T-helper 1 cell treated with Interleukin-12 subunit alpha and Interleukin-12 subunit beta and Interleukin-4 antibody, amounts not matched to agents 30 μg/mL and 1 μg/mL, for 36 hours (primary cell): Measurements from ENCODE around the gene PFDN4.

ENCODE experiments used
- H3K27ac Mint-ChIP-seq: one replicate; pipeline ENCODE4 v1.8.0; 2021; ENCODE audit warnings: mild to moderate bottlenecking, mixed read lengths
- H3K27me3 Mint-ChIP-seq: one replicate; pipeline ENCODE4 v1.8.0; 2021; ENCODE audit warnings: low read depth, mixed read lengths
- H3K36me3 Mint-ChIP-seq: one replicate; pipeline ENCODE4 v1.8.0; 2021; ENCODE audit warnings: low read depth, mixed read lengths
- H3K4me1 Mint-ChIP-seq: one replicate; pipeline ENCODE4 v1.8.0; 2021; ENCODE audit warnings: low read depth, mixed read lengths
- H3K4me3 Mint-ChIP-seq: one replicate; pipeline ENCODE4 v1.8.0; 2021; ENCODE audit warnings: mild to moderate bottlenecking, moderate library complexity, mixed read lengths
- H3K9me3 Mint-ChIP-seq: one replicate; pipeline ENCODE4 v1.8.0; 2021; ENCODE audit warnings: mixed read lengths

The PFDN4 gene, protein sequence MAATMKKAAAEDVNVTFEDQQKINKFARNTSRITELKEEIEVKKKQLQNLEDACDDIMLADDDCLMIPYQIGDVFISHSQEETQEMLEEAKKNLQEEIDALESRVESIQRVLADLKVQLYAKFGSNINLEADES

DNA sequence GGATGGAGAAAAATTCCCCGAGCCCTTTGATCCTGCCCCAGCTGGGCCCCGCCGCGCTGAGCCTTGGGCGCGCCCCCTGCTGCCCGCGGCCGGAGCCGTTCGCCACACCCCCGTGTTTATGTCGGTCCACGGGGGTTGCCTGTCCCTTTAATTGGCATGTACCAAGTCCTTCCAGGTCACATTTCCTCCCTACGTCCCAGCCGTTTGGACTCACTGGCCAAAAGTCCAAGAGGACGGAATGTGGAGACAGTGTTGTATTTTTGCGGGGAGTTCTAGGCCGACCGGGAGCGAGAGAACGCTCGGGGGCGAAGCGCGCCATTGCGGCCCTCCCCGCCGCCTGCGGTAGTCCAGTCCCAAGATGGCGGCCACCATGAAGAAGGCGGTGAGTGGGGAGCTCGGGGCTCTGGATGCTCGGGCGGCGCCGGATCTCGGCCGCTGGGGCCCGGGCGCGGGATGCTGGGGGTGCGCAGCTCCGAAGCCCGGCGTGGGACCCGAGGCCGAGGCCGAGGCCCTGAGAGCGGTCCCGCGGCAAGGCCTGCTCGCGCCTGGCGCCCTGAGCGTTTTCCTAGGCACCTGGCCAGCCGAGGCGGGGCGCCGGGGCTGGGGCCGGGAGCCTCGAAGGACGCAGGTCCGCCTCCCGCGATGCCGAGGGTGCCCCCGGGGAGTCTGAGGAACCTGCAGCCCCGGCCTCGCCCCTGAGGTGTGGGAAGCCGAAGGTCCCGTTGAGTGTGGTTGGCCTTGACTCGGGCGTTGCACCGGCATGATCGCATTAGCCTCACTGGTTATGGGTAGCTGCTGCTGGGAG lies at the start of gene PFDN4:
PFDN4 (plus strand) TSS at position 345 of the 805 bp plus-strand sequence; CDS start at position 359, 14 bp downstream.
- H3K4me3 Mint-ChIP-seq: peak within 1 kb of the TSS; percentile 95
- H3K4me1 Mint-ChIP-seq: peaks cover 23% of the 10 kb centered on the region
- no peaks in the 10 kb centered on the region for H3K27me3 Mint-ChIP-seq
- H3K27ac Mint-ChIP-seq: peak within 1 kb of the TSS; percentile 100
- no peaks in the 10 kb centered on the region for H3K9me3 Mint-ChIP-seq
- H3K36me3 Mint-ChIP-seq: peaks cover 2% of the 10 kb centered on the region

DNA sequence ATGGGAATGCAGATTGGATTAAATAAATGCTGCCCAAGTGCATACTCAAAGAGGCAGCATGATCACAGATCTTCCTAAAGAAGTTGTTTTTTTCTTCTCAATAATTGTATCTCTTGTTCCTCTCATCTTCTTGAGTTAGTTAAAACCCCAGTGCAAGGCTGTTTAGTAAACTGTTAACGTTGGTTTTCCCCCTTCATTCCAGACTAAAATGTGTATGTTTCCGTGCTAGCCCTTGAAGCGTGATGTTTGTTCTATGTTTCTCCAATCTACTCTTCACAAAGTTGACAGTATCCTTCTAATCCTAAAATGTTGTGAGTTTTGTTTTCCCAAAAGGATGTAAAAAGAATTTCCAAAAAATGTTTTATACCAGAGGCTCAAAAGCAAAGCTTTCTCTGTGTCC lies 49.7 kb upstream of the PFDN4 start:
- Mint-ChIP-seq H3K4me3 (no peak overlapping the region), H3K27me3 (peaks cover 18% of the 10 kb centered on the region), H3K36me3 (no peaks in the 10 kb centered on the region), H3K9me3 (no peaks in the 10 kb centered on the region), H3K27ac (no peak overlapping the region), H3K4me1 (no peaks in the 10 kb centered on the region)

DNA sequence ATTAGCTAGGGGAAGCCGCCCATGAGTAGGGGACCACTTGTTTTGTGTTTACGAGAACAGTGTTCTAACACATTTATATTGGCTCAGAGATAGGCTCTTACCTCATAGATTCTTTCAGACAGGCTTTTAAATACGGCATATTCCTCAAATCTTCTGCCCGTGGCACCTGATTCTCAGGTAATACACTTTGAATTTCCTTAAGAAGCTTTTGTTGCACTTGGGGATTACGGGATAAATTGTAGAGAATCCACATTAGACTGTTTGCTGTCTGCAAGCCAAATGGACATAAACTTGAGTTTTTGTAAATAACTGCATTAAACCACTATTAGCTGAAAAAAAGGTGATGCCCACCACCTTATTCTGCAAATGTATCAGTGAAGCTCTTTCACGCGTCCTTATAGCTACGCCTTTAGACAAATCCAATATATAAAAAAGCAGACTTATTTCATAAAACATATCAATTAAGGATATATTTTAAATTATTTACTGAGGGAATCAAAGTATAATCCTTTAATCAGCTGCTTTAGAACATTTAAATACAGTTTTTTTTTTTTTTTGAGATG lies 49.0 kb upstream of the PFDN4 start:
- no peak overlapping the region for H3K27ac Mint-ChIP-seq
- no peaks in the 10 kb centered on the region for H3K9me3 Mint-ChIP-seq
- H3K4me1 Mint-ChIP-seq: no peaks in the 10 kb centered on the region
- H3K4me3 Mint-ChIP-seq: no peak overlapping the region
- peaks cover 18% of the 10 kb centered on the region for H3K27me3 Mint-ChIP-seq
- H3K36me3 Mint-ChIP-seq: no peaks in the 10 kb centered on the region

DNA sequence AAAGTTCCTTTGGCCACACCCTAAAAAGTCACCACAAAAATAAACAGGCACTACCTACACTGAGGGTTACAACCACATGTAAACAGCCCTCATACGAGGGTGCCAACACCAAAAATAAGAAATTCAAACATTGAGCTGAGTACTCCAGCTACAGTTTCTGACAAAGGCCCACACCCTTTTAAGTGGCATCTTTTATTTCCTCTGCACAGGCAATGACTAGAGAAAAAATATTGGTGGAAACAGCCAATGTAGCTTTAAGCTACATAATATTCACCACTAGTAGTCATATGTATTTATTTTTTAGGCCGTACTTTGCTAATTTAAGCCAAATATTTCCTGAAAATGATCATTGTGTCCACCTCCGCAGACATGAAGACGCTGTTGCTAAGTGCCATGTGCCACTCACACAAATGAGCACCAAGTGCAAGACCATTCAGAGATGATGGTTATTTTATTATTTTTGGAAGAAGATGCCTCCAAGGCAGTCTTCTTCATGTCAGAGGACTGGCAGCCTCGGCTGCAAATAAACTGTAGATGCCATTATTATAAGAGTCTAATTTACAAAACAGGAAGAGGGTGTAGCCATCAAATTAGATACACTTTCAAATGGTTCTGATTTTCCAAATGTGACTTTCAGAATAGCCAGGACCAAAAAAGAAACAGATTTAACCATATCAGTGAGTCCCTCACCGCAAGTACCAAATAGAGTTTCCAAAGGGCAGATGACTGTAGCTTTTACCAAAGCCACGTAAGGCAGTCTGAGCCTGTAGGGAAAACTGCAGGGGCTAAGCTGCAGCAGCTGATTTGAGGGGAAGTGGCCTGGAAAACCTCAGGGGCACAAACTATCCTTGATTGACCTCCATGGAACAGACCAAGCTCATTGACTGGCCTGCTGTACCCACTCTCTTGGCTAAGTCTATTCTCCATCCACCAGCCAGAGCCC lies 47.6 kb upstream of the PFDN4 start:
- no peaks in the 10 kb centered on the region for H3K36me3 Mint-ChIP-seq
- H3K4me3 Mint-ChIP-seq: no peak overlapping the region
- H3K27ac Mint-ChIP-seq: no peak overlapping the region
- H3K27me3 Mint-ChIP-seq: peaks cover 18% of the 10 kb centered on the region
- no peaks in the 10 kb centered on the region for H3K4me1 Mint-ChIP-seq
- no peaks in the 10 kb centered on the region for H3K9me3 Mint-ChIP-seq

DNA sequence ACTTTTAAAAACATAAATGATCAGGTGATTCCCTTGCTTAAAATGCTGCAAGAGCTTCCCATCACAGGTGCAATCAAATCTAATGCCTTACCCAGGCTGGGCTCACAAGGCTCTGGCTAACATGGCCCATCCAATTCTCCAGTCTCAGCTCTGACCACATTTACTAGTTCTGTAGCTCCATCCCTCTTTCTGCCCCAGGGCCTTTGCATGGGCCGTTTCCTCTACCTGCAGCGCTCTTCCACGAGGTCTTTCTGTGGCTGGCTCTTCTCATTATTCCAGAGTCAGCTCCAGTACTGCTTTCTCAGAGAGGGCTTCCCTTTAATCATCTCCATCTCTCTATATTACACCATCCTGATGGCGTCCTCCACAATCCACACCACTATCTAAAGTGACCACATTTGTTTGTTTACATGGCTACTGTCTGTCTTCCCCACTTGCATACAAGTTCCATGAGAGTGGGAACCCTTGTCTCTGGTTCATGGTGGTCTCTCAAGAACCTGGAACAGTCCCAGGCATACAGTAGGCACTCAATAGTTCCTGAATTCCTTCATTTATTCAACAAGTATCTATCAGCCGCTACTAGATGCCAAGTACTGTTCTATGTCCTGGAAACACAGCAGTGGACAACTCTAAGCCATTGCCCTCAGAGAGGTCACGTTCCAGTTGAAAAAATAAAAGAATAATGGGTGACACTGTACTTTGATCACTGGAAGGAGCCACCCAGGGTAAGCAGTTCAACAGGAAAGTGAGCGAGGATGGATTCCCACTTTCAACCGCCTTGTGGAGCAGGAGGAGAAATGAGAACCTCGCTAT lies 46.7 kb upstream of the PFDN4 start:
- no peaks in the 10 kb centered on the region for H3K36me3 Mint-ChIP-seq
- no peaks in the 10 kb centered on the region for H3K9me3 Mint-ChIP-seq
- no peak overlapping the region for H3K4me3 Mint-ChIP-seq
- no peak overlapping the region for H3K27ac Mint-ChIP-seq
- H3K27me3 Mint-ChIP-seq: peaks cover 19% of the 10 kb centered on the region
- no peaks in the 10 kb centered on the region for H3K4me1 Mint-ChIP-seq

DNA sequence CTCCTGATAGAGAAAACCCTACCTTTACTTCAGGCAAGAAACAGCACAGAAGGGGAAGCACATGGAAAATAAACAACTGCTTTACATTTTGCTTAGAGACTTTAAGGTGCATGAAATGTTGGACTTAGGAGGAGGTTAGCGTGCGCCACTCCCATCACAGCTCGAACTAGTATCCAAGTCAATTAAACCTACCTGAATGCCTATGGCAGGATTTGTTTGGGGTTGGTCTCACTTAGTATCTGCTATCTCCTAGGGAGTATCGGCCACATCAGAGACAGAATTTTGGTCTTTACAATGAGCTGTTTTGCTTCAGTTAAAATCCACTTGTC lies 46.1 kb upstream of the PFDN4 start:
- H3K4me1 Mint-ChIP-seq: no peaks in the 10 kb centered on the region
- H3K4me3 Mint-ChIP-seq: no peak overlapping the region
- H3K27ac Mint-ChIP-seq: no peak overlapping the region
- H3K27me3 Mint-ChIP-seq: peaks cover 18% of the 10 kb centered on the region
- H3K36me3 Mint-ChIP-seq: no peaks in the 10 kb centered on the region
- H3K9me3 Mint-ChIP-seq: no peaks in the 10 kb centered on the region

DNA sequence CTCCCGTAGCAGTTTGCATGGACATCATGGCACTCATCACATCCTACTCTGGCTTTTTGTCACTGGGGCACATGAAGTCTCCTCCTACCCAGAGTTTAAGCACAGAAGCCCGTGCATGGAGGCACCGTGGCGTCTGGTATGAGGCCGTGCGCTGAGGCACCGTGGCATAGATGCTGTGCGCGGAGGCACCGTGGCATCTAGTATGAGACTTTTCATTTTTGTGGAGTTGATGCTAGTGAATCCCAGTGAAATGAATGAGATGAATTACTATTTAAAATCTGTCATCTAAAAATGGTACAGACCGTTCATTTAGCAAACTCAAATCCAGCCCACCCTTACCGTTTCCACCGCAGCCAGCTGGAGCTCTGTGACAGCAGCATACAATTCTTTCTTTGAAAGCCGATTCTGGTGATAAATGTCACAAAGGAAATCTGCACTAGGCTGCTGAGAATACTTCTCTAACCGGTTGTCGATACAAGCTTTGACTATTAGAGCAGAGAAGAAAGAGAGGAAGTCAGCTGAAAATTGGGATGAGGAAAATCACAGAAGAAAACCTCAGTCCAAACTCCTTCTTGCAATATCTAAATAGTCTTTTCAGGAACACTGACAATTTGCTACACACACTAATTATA lies 45.4 kb upstream of the PFDN4 start:
- Mint-ChIP-seq H3K27me3 (peaks cover 12% of the 10 kb centered on the region), H3K4me1 (no peaks in the 10 kb centered on the region), H3K4me3 (no peak overlapping the region), H3K36me3 (no peaks in the 10 kb centered on the region), H3K9me3 (no peaks in the 10 kb centered on the region), H3K27ac (no peak overlapping the region)

DNA sequence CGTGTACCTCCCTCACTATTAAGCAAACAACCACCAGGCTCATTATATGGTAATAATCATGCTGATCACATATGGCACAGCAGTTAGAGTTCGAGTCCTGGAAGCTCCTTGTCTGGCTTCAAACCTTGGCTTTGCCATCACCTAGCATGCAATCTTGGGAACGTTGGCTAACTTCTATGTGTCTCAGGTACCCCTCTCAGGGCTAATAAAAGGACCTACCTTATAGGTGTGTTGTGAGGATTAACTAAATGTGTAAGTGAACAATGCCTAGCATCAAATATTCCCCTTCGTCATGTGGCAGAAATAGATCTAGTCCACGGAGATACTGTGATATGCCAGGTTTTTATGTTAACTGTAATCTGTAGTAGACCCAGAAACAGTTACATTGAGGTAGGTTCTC lies 44.5 kb upstream of the PFDN4 start:
- H3K4me1 Mint-ChIP-seq: no peaks in the 10 kb centered on the region
- H3K27me3 Mint-ChIP-seq: peaks cover 20% of the 10 kb centered on the region
- no peak overlapping the region for H3K27ac Mint-ChIP-seq
- no peaks in the 10 kb centered on the region for H3K9me3 Mint-ChIP-seq
- no peak overlapping the region for H3K4me3 Mint-ChIP-seq
- H3K36me3 Mint-ChIP-seq: no peaks in the 10 kb centered on the region

DNA sequence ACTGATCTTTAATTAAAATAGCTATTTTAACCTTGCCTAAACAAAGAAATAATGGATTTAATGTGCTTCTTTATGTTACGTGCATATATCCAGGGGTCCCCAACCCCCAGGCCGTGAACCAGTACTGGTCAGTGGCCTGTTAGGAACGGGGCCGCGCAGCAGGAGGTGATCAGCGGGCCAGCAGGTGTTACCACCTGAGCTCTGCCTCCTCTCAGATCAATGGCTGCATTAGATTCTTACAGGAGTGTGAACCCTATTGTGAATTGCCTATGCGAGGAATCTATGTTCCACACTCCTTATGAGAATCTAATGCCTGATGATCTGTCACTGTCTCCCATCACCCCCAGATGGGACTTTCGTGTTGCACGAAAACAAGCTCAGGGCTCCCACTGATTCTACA lies 42.9 kb upstream of the PFDN4 start:
- no peaks in the 10 kb centered on the region for H3K36me3 Mint-ChIP-seq
- H3K9me3 Mint-ChIP-seq: no peaks in the 10 kb centered on the region
- H3K4me3 Mint-ChIP-seq: no peak overlapping the region
- H3K4me1 Mint-ChIP-seq: no peaks in the 10 kb centered on the region
- H3K27me3 Mint-ChIP-seq: peaks cover 34% of the 10 kb centered on the region
- H3K27ac Mint-ChIP-seq: no peak overlapping the region

DNA sequence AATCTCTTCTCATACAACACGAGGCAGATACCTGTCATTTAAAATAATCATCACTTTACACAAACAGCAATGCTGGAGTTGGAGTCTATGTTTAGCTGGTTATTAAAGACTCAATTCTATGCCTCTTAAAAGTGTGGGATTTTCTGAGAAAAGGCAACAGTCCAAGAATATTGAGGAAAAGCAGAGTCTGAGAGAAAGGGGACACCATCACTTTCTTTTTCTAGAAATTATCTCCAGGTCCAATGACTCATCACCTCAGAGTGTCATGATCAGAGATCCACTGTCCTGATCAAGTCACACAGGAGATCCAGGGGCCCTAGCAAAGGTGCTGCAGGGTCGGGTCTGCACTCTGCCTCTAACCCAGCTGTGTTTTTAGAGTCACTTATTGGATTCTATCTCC lies 42.1 kb upstream of the PFDN4 start:
- Mint-ChIP-seq H3K4me1 (no peaks in the 10 kb centered on the region), H3K4me3 (no peak overlapping the region), H3K27ac (no peak overlapping the region), H3K27me3 (peaks cover 40% of the 10 kb centered on the region), H3K9me3 (no peaks in the 10 kb centered on the region), H3K36me3 (no peaks in the 10 kb centered on the region)

DNA sequence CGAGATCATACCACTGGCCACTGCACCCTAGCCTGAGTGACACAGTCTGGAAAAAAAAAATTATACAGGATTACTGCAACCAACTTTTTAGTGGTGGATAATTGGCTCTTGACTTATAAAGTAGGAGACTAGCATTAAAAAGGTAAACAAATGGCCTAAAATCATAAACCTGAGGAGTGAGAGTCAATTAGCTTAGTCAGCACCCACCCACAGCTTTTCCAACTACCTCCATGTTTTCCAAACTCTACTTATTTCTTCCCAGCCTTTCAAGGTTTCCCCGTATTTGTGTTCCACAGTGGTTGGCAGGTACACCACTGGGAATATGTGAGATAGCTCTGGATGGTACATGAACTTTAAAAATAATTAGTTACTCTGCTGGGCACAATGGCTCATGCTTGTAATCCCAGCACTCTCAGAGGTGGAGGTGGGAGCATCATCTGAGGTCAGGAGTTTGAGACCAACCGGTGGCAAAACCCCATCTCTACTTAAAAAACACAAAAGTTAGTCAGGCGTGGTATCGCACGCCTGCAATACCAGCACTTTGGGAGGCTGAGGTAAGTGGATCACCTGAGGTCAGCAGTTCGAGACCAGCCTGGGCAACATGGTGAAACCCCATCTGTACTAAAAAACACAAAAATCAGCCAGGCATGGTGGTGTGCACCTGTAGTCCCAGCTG lies 40.8 kb upstream of the PFDN4 start:
- H3K9me3 Mint-ChIP-seq: no peaks in the 10 kb centered on the region
- no peaks in the 10 kb centered on the region for H3K36me3 Mint-ChIP-seq
- no peak overlapping the region for H3K27ac Mint-ChIP-seq
- H3K4me3 Mint-ChIP-seq: no peak overlapping the region
- H3K27me3 Mint-ChIP-seq: peaks cover 53% of the 10 kb centered on the region
- H3K4me1 Mint-ChIP-seq: no peaks in the 10 kb centered on the region

DNA sequence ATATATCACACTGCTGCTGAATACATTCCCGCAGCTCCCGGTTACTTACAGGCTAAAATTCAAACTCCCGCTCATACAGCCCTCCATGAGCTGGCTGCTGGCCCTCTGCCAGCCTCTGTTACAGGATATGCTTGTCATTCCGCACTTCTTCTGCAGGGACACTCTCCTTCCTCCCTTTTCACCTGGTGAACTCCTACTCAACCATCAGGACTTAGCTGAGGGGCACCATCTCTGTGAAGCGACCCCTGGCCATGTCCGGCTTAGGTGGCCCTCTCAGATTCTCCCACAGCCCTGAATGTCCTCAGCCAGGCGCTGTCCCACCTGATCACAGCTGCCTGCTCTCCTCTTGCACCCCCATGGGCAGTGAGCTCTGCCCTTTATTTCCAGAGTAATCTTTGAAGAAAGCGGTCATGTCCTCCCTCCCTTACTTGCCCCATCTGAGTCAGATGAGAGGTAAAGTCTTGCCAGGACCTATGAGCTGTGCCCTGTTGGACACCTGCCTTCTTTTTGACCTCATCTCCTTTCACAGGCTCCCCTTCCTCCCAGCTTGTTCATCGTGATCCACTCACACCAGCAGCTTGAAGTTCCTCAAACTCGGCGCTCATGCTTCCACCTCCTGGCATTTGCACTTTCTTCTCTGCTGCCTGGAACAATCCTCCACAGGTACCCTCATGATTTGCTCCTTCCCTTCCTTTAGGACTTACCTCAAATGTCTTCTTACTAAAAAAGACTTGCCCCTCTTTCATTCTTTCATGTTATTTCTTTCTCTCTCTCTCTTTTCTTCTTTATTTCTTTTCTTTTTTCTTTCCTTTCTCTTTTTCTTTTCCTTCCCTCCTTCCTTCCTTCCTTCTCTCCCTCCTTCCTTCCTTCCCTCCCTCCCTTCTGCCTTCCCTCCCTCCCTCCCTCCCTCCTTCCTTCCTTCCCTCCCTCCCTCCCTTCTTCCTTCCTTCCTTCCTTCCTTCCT lies 39.7 kb upstream of the PFDN4 start:
- H3K36me3 Mint-ChIP-seq: no peaks in the 10 kb centered on the region
- no peak overlapping the region for H3K27ac Mint-ChIP-seq
- H3K4me1 Mint-ChIP-seq: peaks cover 3% of the 10 kb centered on the region
- H3K9me3 Mint-ChIP-seq: no peaks in the 10 kb centered on the region
- H3K4me3 Mint-ChIP-seq: no peak overlapping the region
- peaks cover 56% of the 10 kb centered on the region for H3K27me3 Mint-ChIP-seq
